Mammary epithelial cell (primary cell): Measurements from ENCODE around the gene PC.

Source experiments
- CTCF ChIP-seq, 2 donors: IDR thresholded peaks in 1 of 2; conservative IDR thresholded peaks in 1 of 2; 2 replicates each; pipeline ENCODE4 v1.5.1; 2011 to 2012; ENCODE audit warnings: inconsistent platforms in 2 of 2, low read length in 2 of 2, mild to moderate bottlenecking in 2 of 2, control low read depth in 1 of 2, low read depth in 1 of 2; ENCODE audit not compliant: insufficient read depth in 1 of 2; ENCODE audit errors: extremely low read depth in 1 of 2
- EZH2 ChIP-seq: IDR thresholded peaks from 2 replicates; pipeline ENCODE4 v1.6.1; 2012; ENCODE audit warnings: low read length, inconsistent platforms, borderline replicate concordance

DNA sequence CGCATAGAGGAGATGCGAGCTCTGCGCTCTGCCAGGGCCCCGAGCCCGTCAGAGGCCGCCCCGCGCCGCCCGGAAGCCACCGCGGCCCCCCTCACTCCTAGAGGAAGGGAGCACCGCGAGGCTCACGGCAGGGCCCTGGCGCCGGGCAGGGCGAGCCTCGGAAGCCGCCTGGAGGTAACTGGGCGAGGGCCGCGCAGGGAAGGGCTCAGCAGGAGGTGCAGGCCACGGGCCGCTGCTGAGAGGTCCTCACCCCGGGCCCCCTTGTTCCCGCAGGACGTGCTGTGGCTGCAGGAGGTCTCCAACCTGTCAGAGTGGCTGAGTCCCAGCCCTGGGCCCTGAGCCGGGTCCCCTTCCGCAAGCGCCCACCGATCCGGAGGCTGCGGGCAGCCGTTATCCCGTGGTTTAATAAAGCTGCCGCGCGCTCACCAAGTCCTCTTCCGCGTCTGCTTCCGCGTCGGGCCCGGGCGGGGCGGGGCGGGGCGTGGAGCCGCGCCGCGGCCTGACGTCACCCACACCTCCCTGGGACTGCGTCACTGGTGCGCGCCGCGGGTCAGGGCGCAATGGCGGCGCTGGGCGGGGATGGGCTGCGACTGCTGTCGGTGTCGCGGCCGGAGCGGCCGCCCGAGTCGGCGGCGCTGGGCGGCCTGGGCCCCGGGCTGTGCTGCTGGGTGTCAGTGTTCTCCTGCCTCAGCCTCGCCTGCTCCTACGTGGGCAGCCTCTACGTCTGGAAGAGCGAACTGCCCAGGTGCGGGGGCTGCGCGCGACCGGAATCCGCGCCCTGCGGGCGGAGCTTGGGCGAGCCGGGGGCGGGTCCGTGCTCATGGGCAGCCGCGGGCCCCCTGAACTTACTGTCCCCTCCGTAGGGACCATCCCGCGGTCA, 115.0 kb downstream of the PC start, which contains the start of gene RCE1:
- no peak for TF ChIP-seq CTCF (conservative IDR thresholded peaks at IDR 0.05 in 1 of 2, IDR thresholded peaks at IDR 0.05 in 1 of 2; ENCODE audit: extremely low read depth in 1 of 2, insufficient read depth in 1 of 2, low read depth in 1 of 2, low read length in 2 of 2)
- TF ChIP-seq EZH2, result no peak
